ENCODE data around the gene TENM4.

Gene TENM4

GRCh38 chr11:79340535-79340934 is 100.3 kb downstream of the TENM4 start:
- no peak for DNase-seq

DNA sequence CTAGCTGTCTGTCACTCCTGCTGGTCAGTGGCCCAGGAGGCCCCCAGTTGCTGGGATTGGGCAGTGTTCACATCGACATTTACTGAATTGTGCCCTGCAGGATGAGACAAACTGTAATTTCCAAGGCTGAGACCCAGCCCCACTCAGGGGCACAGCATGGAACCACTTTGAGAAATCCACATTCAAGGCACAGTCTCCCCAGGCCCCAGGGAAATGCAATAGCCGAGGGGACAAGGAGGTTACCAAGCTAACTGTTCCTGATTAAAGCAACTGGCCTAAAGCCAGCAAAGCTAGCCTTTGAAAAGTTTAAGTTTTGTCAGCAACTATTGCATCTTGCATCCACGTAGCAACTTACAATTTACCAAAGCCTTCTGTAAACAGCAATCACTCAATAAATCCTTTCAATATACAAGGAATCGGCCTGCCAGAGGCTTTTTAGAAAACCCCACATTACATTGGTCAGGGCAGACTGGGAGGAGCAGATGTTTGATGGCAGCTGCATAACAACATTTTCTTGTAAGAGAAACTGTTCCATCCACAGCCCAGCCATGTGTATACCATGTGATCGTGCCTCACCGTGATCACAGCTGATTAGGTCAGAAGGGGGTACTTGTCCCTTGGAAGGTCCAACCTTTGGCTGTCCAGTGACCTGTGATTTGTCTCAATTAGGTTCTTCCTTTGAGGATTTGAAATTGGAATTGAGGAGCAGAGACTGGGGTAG is 103.9 kb downstream of the TENM4 start:
- DNase-seq: no peak

DNA sequence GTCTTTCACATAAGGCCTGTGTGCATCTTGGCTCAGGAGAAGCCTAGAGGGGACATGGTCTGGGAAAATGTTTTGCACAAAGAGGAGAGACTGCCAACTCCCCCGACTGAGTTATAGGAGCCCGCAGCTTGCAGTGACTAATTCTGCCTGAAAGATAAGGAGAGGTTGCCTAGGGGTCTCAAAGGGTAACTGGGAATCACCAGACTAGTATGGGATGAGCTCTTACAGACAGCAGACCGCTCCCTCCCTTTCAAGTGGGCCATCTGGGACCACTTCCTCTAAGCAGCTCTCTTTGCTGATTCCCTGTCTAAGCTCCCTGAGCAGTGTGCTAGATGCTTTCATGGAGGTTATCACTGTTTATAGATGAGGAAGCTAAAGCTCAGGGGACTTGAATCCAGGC is 105.1 kb downstream of the TENM4 start:
- no peak for DNase-seq

- no peak for DNase-seq
These were observed 107.5 kb downstream of the TENM4 start for GRCh38 chr11:79333355-79333754.

GRCh38 chr11:79332017-79332416 is 108.8 kb downstream of the TENM4 start:
- no peak for DNase-seq

- DNase-seq: no peak
These were observed 109.5 kb downstream of the TENM4 start for GRCh38 chr11:79331203-79331901.

GRCh38 chr11:79330651-79331050 is 110.2 kb downstream of the TENM4 start:
- no peak for DNase-seq

GRCh38 chr11:79329561-79329960 is 111.3 kb downstream of the TENM4 start:
- no peak for DNase-seq

GRCh38 chr11:79328402-79328801 is 112.4 kb downstream of the TENM4 start:
- DNase-seq: no peak

- DNase-seq: no peak
These were observed 115.0 kb downstream of the TENM4 start for GRCh38 chr11:79325851-79326250.

DNA sequence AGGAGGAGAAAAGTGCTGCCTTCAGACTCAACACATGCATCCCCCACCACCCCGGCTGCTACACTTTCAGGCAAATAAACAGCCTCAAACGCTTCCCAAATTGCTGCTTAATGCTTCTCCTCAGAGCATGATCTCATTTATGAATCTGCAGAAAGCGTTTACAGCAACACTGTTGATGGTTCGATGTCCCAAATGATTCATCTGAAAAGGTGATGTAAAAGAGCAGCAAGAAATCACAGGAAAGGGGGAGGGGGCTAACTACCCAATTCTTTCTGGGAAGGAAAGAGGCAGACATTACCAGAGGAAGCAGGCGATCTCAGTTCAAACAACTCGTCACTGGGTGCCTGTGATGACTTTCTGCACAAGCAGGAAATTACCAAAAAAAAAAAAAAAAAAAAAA is 119.6 kb downstream of the TENM4 start:
- no peak for DNase-seq

- DNase-seq: no peak
These were observed 125.7 kb downstream of the TENM4 start for GRCh38 chr11:79314906-79315689.

- no peak for DNase-seq
These were observed 127.3 kb downstream of the TENM4 start for GRCh38 chr11:79313530-79313913.

GRCh38 chr11:79312617-79313529 is 128.0 kb downstream of the TENM4 start:
- DNase-seq: no peak

DNA sequence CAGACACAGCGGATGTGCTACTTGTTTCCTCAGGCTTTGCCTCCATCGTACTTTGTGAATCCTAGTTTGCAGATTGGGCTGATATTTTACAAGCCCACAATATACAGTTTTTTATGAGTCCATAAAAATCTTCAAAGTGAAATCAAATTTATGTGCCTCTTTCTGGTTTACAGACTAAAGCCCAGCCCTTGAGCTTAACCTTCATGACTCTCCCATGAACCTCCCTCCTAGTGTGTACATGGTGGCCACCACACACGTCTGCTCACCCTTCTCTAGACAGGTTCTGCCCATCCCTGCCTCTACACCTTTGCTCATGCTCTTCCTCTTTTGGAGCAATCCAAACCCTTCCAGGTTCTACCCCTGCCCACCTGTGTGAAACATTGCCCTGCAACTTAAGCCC is 129.4 kb downstream of the TENM4 start:
- no peak for DNase-seq

GRCh38 chr11:79309407-79309806 is 131.4 kb downstream of the TENM4 start:
- no peak for DNase-seq

DNA sequence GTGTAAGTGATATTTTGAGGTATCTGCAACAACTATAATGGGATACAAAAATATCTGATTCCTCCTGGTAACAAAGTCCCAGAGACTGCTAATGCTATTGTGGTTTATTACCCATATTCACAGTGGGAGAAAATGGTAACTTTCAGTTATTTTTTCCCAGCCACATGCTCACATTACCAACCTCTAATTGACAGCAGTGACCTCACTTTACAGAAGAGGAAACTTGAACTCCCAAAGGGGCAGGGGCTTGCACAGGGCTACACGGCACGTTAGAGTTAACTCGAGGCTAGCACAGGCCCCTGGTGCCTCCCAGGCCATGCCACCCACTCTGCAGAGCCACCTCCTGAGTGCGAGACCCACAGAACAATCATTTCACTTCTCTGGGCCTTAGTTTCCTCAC is 132.4 kb downstream of the TENM4 start:
- no peak for DNase-seq

- DNase-seq: no peak
These were observed 136.1 kb downstream of the TENM4 start for GRCh38 chr11:79304599-79305212.

DNA sequence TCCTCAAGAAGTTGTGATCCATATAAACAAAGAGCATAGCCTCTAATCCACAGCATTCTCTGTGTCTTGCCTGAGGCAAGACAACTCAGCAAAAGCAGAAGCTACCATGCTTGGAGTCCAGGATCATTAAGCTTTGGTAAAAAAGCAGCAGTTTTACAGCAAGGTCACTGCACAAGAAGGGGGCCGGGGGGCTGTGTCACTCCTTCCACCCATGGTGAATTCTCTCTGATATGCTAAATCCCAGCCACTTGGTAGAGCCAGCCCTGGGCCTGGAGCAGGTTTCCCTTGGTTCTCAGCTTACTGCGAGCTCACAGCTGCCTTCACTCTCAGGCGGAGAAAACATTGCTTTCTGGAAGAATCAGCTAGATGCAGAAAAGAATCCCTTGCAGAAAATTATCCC is 144.7 kb downstream of the TENM4 start:
- DNase-seq: no peak

- no peak for DNase-seq
These were observed 145.7 kb downstream of the TENM4 start for GRCh38 chr11:79294845-79295731.

DNA sequence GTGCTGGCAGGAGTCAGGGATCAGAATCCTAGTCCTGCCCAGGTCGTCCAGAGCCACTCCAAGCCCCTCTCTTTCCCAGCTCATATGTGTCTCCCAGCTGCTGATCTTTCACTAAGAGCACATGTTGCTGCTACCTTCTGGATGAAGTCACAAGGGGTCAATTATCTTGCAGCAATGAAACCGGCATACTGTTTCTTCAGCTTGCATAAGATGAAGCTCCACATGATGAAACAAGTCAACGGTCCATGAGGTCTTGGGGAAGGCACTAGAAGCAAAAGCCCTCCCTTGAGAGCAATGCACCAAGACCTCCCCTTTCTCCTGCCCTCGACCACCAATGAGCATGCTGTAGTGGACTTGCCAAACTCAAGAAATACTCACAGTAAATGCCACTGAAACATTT is 148.9 kb downstream of the TENM4 start:
- no peak for DNase-seq

All from NCI-H524 treated with DMSO at 0.1 percent for 48 hours (cell line).